K562 (cell line): Measurements from ENCODE around the gene BEST4. TPM values are rescaled to one million over a fixed set of nuclear protein-coding genes. Genes with fewer than 3 reads are reported as not detected.

Experiments
- BDP1 ChIP-seq: IDR thresholded peaks from 3 replicates; pipeline ENCODE4 v1.6.1; 2011; ENCODE audit not compliant: insufficient read length, insufficient read depth
- CEBPG ChIP-seq, 3 experiments: fragments of 200-800 bp in 1 of 3; sonication (Bioruptor generic) in 1 of 3; sonication (generic) in 1 of 3; formaldehyde crosslinking in 1 of 3; IDR thresholded peaks in 2 of 3; conservative IDR thresholded peaks in 1 of 3; 2 replicates each; pipeline versions ENCODE4 v1.6.1 to v1.8.0; 2016 to 2022; ENCODE audit warnings: missing compliant biosample characterization in 2 of 3, missing genetic modification characterization in 2 of 3, mild to moderate bottlenecking in 1 of 3, missing genetic modification reagents in 1 of 3
- ERF ChIP-seq: fragments of 450-650 bp; formaldehyde crosslinking; IDR thresholded peaks from 2 replicates; pipeline ENCODE4 v1.4.0; 2020; ENCODE audit warnings: mild to moderate bottlenecking, mixed read lengths
- FOXJ2 ChIP-seq: fragments of 200-800 bp; sonication (Bioruptor generic); IDR thresholded peaks from 2 replicates; pipeline ENCODE4 v1.6.1; 2016; ENCODE audit warnings: missing genetic modification characterization, missing compliant biosample characterization
- NFIC ChIP-seq: fragments of 450-650 bp; IDR thresholded peaks from 2 replicates; pipeline ENCODE4 v1.6.1; 2017; ENCODE audit warnings: mild to moderate bottlenecking, inconsistent platforms
- NUFIP1 ChIP-seq: fragments of 450-650 bp; IDR thresholded peaks from 2 replicates; pipeline ENCODE4 v1.6.1; 2018; ENCODE audit not compliant: partially characterized antibody
- SAFB ChIP-seq: fragments of 200-400 bp; formaldehyde crosslinking; IDR thresholded peaks from 2 replicates; pipeline ENCODE4 v1.6.1; 2017; ENCODE audit warnings: low read depth, low read length, borderline replicate concordance
- TAF1 ChIP-seq: IDR thresholded peaks from 2 replicates; pipeline ENCODE4 v1.6.1; 2011; ENCODE audit warnings: mild to moderate bottlenecking, low read length, moderate library complexity; ENCODE audit not compliant: insufficient read depth, control insufficient read depth, severe bottlenecking; ENCODE audit errors: extremely low read depth
- ZNF133 ChIP-seq: fragments of 250-450 bp; sonication (Bioruptor Pico); IDR thresholded peaks from 2 replicates; pipeline ENCODE4 v1.4.0; 2020; ENCODE audit warnings: mild to moderate bottlenecking
- ZNF24 ChIP-seq: fragments of 450-650 bp; IDR thresholded peaks from 2 replicates; pipeline ENCODE4 v1.6.1; 2016
- ZNF75A ChIP-seq: fragments of 450-650 bp; formaldehyde crosslinking; IDR thresholded peaks from 2 replicates; pipeline ENCODE4 v1.4.0; 2020; ENCODE audit warnings: mild to moderate bottlenecking
- polyA plus RNA-seq, 8 experiments: library from polyadenylated mRNA; depleted of rRNA in 4 of 8; stranded (reverse) in 5 of 8; unstranded in 3 of 8; fragments of >200 nt; fragmentation: Nextera tagmentation in 2 of 8; fragmentation: Illumina TruSeq in 1 of 8; extraction: Ambion mirVana in 2 of 8; extraction: Trizol in 1 of 8; gene quantifications; 2 replicates each; pipeline versions ENCODE4 v1.2.1 to v1.2.3, GENCODE V29; 2011 to 2014; ENCODE audit warnings: inconsistent platforms in 1 of 8, missing spikeins in 1 of 8
- total RNA-seq, 7 experiments: library from RNA; depleted of rRNA in 6 of 7; stranded (reverse); fragments of >200 nt in 6 of 7; fragmentation: Illumina TruSeq in 2 of 7; extraction: Trizol in 2 of 7; gene quantifications; 2 replicates each; pipeline versions ENCODE4 v1.2.1 to v1.2.3, GENCODE V29; 2011 to 2021; ENCODE audit warnings: low replicate concordance in 1 of 7
- TF ChIP-seq, protein P1 (sequence below), 2 experiments: fragments of 450-650 bp; IDR thresholded peaks; 2 replicates each; pipeline ENCODE4 v1.6.1; 2016; ENCODE audit warnings: mild to moderate bottlenecking in 2 of 2, borderline replicate concordance in 1 of 2, low read depth in 1 of 2, moderate library complexity in 1 of 2
- TF ChIP-seq, protein P2 (sequence below): fragments of 450-650 bp; IDR thresholded peaks from 2 replicates; pipeline ENCODE4 v1.6.1; 2017; ENCODE audit warnings: antibody characterized with exemption, mild to moderate bottlenecking

The BEST4 gene
- total and polyA plus RNA-seq, 9 of the 15 experiments (the other 6 are each of a cell fraction or from before 2014, with no cell fraction given) = 0.07 to 0.11 TPM; not detected in 7

DNA sequence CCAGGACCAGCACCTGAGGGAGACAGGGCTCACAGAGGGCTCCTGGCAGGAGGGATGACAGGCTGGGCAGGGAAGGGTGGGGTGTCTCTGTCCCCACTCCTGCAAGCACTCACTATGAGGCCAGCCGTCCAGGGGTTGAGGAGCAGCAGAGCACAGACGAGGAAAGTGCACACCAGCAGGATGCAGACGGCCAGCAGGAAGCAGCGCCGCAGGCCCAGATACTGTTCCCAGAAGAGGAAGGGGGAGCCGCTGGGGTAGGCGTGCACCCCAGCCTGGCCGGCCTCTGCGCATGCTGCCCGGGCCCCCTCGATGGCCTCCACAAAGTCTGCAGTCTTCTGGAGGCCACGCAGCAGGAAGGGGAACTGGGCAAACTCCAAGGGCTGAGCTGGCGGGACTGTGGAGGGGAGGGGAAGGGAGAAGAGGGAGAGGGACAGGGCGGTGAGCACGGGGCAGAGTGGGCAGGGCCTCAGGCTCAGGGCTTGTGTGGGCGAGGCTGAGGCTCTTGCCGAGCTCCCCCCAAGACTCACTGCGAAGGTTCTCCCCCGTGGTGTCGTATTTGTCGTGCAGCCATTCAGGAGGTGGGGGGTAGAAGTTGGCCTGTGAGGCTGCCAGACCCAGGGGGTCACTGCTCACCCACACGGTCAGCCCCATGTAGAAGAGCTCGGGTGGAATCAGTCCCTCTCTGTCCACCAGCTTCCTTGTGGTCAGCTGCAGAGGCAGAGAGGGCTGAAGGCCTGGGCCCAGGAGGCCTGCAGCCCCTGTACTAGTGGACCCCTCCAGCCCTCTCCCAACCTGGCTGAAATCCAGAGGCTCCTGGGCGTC is 38.6 kb upstream of the BEST4 start (continued):
- TF ChIP-seq, protein P1, sequence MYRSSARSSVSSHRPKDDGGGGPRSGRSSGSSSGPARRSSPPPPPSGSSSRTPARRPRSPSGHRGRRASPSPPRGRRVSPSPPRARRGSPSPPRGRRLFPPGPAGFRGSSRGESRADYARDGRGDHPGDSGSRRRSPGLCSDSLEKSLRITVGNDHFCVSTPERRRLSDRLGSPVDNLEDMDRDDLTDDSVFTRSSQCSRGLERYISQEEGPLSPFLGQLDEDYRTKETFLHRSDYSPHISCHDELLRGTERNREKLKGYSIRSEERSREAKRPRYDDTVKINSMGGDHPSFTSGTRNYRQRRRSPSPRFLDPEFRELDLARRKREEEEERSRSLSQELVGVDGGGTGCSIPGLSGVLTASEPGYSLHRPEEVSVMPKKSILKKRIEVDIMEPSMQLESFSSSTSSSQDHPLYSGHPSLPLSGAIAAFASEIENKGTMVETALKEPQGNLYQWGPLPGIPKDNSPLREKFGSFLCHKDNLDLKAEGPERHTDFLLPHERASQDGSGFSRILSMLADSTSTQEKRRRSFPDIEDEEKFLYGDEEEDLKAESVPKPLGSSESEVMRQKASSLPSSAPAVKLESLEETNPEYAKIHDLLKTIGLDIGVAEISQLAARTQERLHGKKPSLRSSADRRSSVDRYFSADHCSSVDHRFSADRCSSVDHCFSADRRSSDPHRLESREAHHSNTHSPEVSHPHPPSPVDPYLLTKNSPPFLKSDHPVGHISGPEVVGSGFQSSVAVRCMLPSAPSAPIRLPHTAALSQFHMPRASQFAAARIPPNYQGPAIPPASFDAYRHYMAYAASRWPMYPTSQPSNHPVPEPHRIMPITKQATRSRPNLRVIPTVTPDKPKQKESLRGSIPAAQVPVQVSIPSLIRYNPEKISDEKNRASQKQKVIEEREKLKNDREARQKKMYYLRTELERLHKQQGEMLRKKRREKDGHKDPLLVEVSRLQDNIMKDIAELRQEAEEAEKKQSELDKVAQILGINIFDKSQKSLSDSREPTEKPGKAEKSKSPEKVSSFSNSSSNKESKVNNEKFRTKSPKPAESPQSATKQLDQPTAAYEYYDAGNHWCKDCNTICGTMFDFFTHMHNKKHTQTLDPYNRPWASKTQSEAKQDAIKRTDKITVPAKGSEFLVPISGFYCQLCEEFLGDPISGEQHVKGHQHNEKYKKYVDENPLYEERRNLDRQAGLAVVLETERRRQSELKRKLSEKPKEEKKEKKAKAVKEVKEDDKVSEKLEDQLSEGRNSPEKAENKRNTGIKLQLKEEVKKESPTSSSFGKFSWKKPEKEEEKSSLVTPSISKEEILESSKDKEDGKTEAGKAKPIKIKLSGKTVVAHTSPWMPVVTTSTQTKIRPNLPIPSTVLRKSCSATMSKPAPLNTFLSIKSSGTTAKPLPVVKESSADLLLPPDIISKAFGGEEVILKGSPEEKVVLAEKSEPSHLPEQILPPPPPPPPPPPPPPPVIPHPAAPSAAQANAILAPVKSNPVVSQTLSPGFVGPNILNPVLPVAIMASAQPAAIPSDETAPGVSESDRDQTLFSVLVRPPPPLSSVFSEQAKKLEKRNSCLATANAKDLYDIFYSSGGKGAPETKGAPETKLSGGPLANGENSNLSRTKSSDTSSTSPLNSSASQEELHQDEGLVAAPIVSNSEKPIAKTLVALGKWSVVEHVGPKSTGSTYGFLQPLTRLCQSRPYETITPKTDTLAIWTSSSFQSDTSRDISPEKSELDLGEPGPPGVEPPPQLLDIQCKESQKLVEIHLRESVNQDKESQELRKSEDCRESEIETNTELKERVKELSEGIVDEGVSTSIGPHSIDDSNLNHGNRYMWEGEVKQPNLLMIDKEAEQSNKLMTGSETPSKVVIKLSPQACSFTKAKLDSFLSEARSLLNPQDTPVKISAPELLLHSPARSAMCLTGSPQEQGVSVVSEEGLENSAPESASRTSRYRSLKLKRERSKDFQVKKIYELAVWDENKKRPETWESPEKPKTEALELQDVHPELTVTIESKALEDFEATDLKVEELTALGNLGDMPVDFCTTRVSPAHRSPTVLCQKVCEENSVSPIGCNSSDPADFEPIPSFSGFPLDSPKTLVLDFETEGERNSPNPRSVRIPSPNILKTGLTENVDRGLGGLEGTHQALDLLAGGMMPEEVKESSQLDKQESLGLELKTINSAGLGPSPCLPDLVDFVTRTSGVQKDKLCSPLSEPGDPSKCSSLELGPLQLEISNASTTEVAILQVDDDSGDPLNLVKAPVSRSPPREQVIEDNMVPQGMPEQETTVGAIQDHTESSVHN (IDR thresholded peaks at IDR 0.05; ENCODE audit: borderline replicate concordance in 1 of 2, low read depth in 1 of 2) = no peak
- TF ChIP-seq SAFB (no peak), NUFIP1 (no peak), NFIC (peak; percentile 22; the same call in 1 of the 2 replicates), ZNF24 (no peak), ERF (CRISPR knock-in tag) (no peak), ZNF75A (CRISPR knock-in tag) (no peak), TAF1 (no peak), FOXJ2 (tag) (no peak), BDP1 (no peak), CEBPG (CRISPR knock-in tag; IDR thresholded peaks at IDR 0.05) (no peak), CEBPG (tag; conservative IDR thresholded peaks at IDR 0.05 in 1 of 2, IDR thresholded peaks at IDR 0.05 in 1 of 2) (no peak), ZNF133 (CRISPR knock-in tag) (no peak)
- TF ChIP-seq, protein P2, sequence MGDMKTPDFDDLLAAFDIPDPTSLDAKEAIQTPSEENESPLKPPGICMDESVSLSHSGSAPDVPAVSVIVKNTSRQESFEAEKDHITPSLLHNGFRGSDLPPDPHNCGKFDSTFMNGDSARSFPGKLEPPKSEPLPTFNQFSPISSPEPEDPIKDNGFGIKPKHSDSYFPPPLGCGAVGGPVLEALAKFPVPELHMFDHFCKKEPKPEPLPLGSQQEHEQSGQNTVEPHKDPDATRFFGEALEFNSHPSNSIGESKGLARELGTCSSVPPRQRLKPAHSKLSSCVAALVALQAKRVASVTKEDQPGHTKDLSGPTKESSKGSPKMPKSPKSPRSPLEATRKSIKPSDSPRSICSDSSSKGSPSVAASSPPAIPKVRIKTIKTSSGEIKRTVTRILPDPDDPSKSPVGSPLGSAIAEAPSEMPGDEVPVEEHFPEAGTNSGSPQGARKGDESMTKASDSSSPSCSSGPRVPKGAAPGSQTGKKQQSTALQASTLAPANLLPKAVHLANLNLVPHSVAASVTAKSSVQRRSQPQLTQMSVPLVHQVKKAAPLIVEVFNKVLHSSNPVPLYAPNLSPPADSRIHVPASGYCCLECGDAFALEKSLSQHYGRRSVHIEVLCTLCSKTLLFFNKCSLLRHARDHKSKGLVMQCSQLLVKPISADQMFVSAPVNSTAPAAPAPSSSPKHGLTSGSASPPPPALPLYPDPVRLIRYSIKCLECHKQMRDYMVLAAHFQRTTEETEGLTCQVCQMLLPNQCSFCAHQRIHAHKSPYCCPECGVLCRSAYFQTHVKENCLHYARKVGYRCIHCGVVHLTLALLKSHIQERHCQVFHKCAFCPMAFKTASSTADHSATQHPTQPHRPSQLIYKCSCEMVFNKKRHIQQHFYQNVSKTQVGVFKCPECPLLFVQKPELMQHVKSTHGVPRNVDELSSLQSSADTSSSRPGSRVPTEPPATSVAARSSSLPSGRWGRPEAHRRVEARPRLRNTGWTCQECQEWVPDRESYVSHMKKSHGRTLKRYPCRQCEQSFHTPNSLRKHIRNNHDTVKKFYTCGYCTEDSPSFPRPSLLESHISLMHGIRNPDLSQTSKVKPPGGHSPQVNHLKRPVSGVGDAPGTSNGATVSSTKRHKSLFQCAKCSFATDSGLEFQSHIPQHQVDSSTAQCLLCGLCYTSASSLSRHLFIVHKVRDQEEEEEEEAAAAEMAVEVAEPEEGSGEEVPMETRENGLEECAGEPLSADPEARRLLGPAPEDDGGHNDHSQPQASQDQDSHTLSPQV = peak; percentile 47; the same call in 1 of the 2 replicates
